Left lobe of liver (tissue), 2 donors: ENCODE data around the gene CXCR4. TPM values are rescaled to one million over a fixed set of nuclear protein-coding genes. Genes with fewer than 3 reads are reported as not detected.
"Not testable (repeated sequence)": the region's sequence is repeated elsewhere in the genome, so short reads cannot be mapped to it uniquely, and the experiment has no call there.

Experiments used
- ATAC-seq: fragments of 200-7000 bp; cut with Tn5 transposase; one replicate; pipeline ENCODE4 v1.9.1; 2020; ENCODE audit warnings: mild to moderate bottlenecking, moderate library complexity
- DNase-seq: peaks from one replicate; pipeline ENCODE4 v3.0.0-alpha.2; 2020; ENCODE audit warnings: low spot score
- total RNA-seq: library from RNA; stranded (reverse); gene quantifications from one replicate; pipeline ENCODE4 v1.2.1, GENCODE V29; 2021
- donor health status: DM: no; HTN: no; CAD: no; lungs with moderate emphysema.
- donor health status: DM: no; HTN: yes; CAD: no.

The CXCR4 gene
- total RNA-seq, 1 donor from 2014 or later = 2.0 TPM

DNA sequence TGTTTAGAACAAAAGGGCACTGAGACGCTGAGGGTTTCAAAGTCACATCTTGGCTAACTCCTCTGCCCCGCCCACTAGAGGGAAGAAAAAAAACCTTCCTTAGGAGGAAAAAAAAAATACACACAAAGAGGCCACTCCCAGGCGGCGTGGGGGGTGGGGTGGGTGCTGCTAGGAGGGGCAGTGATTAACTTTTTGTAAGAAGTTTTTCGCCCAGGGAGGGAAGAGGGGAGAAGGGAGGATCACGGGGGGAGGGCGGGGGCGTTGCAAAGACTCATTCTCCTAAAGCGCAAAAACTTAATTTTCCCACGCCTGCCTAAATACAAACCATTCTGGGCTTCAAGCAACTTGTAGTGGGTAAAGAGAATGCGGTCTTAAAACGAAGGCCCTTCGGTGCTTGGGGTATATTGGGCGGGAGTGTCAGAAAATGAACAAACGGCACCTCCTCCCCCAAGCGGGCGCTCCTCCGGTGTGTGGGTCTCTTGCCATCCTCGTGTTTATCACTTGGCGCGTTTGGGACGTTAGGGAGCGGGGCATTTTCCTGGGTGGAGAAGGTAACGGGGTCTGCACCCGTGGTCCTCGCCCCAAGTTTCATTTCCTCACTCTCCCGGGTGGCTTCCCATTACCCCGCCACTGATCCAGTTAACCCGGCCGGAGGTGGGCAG is 1.7 kb downstream of the CXCR4 start:
- DNase-seq (no peak), ATAC-seq (peak; percentile 18)

DNA sequence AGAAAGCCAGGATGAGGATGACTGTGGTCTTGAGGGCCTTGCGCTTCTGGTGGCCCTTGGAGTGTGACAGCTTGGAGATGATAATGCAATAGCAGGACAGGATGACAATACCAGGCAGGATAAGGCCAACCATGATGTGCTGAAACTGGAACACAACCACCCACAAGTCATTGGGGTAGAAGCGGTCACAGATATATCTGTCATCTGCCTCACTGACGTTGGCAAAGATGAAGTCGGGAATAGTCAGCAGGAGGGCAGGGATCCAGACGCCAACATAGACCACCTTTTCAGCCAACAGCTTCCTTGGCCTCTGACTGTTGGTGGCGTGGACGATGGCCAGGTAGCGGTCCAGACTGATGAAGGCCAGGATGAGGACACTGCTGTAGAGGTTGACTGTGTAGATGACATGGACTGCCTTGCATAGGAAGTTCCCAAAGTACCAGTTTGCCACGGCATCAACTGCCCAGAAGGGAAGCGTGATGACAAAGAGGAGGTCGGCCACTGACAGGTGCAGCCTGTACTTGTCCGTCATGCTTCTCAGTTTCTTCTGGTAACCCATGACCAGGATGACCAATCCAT is 2.7 kb downstream of the CXCR4 start:
- DNase-seq (no peak), ATAC-seq (no peak)

GRCh38 chr2:136114382-136114781 is 3.6 kb downstream of the CXCR4 start:
- no peak for DNase-seq
- ATAC-seq = no peak

GRCh38 chr2:136113209-136113971 is 4.6 kb downstream of the CXCR4 start:
- no peak for DNase-seq
- no peak for ATAC-seq

- ATAC-seq (no peak), DNase-seq (no peak)
Observed at GRCh38 chr2:136112317-136113208, 5.4 kb downstream of the CXCR4 start.

GRCh38 chr2:136111711-136112110 is 6.2 kb downstream of the CXCR4 start:
- DNase-seq (no peak), ATAC-seq (no peak)

DNA sequence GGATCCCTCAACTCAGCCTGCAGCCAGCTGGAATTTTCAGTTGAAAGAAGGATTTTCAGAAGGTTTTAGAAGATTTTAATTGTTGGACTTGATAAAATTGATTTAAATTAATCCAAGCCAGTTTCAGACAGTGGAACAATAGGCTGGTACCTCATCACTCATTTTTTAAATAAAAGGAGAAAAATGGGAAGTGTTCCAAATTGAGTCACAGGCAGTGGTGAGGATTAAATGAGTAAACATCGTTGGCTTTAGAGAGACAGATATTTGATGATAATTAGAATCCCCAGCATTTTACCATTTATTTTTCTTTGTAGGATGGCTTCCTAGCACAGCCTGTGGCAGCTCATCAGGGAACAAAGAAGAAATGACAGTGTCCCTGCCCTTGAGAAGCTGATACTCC is 7.4 kb downstream of the CXCR4 start:
- DNase-seq (no peak), ATAC-seq (no peak)

GRCh38 chr2:136108463-136108862 is 9.5 kb downstream of the CXCR4 start:
- DNase-seq (no peak), ATAC-seq (no peak)

- no peak for DNase-seq
- no peak for ATAC-seq
Observed at GRCh38 chr2:136107051-136108033, 10.6 kb downstream of the CXCR4 start.

DNA sequence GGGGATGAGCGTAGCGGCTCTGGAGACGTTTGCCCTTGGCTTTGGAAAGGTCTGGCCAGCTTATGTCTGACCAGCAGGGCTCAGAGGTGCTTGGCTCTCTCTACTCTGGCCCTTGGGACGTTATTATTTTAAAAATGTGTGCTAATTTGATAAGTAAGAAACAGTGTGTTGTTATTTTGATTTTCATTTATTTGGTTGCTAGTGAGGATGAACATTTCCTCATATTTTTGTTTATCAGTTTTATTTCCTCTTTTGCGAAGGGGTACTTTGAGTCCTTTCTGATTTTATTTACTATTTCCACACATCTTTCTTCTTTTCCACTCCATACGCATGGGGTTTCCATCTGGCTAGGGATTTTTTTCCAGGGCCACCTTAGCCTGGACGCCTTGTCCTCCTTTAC is 11.4 kb downstream of the CXCR4 start:
- no peak for DNase-seq
- no peak for ATAC-seq

GRCh38 chr2:136104977-136105376 is 13.0 kb downstream of the CXCR4 start:
- no peak for ATAC-seq

DNA sequence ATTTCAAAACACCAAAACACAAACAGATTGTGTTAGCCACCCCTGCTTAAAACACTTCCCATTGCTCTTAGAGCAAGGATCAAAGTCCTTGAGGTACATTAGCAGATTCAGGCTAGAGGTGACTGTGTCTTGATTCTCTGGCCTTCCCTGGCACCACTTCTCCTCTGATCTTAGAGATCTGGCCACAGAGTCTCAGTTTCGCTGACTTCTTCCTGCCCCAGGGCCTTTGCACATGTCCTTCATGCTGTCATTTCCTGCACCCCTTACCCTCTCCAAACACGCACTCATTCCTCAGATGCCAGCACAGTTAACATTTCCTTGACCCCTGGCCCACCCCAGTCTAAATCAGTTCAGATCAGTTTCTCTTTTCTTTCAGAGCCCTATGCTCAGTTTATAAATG is 16.9 kb downstream of the CXCR4 start:
- DNase-seq = no peak
- no peak for ATAC-seq

More at GRCh38 chr2:136104977-136105376, 13.0 kb downstream of the CXCR4 start:
- no peak for DNase-seq

DNA sequence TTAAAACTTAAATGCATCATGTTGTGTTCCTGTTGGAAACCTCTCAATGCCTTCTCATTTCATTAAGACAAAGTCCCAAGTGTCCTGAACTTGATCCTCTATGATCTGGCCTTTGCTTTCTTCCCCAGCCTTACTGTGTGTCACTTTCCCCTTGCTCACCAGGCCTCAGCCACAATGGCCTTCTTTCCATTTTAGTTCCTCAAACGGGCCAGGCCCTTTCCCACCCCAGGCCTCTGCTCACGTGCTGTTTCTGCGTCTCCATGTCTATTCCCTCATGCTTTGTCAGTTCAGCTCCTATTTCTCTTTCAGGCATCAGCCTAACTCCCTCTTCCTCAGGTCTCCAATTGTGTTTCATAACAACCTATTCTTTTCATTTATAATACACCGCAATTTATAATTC is 19.5 kb downstream of the CXCR4 start:
- DNase-seq = no peak
- no peak for ATAC-seq

DNA sequence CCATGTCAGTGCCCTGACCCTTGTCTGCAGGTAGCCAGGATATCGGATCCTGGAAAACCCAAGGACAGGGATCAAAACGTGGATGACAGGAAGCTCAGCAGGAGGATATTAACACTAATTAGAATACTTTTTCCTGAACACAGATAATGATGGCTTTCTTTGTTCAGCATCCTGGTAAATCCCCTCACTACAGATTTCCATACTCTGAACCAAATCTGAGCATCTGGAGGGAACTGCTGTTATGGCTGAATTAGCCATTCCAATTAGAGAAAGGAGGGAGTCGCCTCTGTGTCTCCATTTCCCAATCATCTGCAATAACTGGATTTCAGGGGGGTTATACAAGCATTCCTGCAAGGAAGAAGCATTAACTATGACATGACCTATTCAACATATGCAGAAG is 24.4 kb downstream of the CXCR4 start:
- DNase-seq (no peak), ATAC-seq (no peak)

- ATAC-seq = no peak
- no peak for DNase-seq
Observed at GRCh38 chr2:136091899-136092298, 26.1 kb downstream of the CXCR4 start.

DNA sequence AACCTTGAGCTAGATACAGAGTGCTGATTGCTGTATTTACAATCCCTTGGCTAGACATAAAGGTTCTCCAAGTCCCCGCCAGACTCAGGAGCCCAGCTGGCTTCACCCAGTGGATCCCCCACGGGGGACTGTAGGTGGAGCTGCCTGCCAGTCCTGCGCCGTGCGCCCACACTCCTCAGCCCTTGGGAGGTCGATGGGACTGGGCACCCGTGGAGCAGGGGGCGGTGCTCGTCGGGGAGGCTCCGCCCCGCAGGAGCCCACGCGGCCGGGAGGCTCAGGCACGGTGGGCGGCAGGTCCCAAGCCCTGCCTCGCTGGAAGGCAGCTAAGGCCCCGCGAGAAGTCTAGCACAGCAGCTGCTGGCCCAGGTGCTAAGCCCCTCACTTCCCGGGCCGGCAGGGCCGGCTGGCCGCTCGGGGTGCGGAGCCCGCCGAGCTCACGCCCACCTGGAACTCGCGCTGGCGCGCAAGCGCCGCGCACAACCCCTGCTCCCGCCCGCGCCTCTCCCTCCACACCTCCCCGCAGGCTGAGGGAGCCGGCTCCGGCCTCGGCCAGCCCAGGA is 30.0 kb downstream of the CXCR4 start:
- ATAC-seq, DNase-seq: not testable (repeated sequence)

DNA sequence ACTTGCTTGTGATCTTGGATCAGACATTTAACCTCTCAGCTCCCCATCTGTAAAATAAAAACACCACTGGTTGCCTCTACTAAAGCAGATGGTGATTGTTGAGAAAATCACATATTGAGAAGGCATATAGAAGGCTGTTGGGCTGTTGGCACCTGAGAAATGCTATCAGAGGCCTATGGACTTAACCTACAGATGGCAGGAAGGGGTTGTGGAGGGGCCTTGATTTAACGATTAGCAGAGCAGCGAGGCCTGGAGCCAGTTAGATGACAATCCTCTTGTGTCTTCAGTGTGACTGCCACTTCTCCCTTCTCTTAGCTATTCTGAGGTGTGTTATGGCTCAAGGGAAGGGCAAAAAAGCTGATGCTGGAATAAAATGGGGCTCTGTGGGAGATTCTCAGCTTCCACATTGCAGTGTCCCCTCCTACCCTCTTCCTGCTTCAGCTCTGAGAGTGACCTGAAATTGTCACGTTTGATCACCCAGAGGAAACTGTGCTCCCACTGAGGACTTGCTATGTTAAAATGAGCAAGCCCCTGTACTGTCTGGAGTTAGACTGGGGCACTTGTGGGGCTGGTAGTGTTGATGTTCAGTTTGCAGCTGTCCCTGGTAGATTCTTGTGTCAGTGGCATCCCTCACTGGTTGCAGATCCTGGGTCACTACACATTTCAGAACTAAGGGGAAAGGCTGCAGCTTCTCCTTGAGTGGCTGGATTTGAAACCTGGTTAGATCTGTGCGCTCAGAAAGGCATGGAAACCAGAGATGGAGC is 31.5 kb downstream of the CXCR4 start:
- ATAC-seq = no peak
- DNase-seq = no peak

DNA sequence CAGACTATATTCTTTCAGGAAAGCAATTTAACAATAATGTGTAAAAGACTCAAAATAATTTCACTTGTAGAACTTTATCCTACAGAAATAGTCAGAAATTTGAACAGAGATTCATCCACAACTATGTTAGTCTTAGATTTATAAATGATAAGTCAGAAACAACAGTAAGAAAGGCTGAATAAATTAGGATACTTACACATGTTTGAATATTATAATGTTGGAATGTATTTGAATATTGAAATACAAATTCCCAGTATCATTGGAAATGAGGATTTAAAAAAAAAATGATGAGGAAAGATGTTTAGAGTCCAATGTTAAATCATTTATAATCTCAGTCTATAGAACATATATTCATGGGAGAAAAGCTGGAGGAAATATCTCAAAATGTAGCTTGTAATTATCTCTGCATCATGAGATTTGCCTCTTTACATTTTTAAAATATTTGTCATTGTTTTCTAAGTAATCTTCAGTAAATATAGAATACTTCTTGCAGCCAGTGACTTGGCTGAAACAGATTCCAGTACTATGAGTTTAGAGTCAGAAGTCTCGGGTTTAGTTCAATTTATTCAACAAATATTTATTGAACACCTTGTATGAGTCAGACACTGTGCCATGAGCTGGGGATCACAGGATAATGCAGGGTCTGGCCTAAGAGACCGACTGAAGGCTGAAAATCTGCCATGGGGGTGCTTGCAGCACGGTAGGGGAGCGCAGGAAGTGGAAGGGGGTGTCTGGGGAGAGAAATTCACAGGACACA is 32.3 kb downstream of the CXCR4 start:
- ATAC-seq = no peak

More for the DNA sequence above, 32.3 kb downstream of the CXCR4 start:
- DNase-seq = no peak
